ENCODE data around the gene RGL3.
"Not testable (repeated sequence)": the region's sequence is repeated elsewhere in the genome, so short reads cannot be mapped to it uniquely, and the experiment has no call there.

Gene RGL3

DNA sequence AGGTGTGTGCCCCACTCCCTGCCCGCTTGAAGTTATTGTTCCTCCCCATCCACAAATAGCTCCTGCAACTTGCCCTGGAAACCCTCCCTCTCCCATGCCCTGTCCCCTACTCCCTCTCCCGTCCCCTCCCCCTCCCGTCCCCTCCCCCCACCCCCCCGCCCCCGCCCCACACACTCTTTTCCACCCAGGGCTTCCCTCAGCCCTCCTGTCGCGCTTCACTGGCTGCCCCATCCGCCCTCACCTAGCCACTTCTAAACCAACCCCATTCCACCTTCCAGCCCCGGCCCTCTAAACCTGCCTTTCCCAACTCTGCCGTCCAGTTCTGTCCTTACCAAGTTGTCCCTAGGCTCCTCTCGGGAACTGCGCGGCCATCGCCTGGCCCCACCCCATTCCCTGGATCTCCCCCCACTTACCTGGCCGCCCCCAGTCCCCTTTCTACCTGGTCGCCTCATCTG lies 993 bp downstream of the RGL3 start:
- Mint-ChIP-seq H3K36me3 (no peaks in the 10 kb centered on the region), H3K27ac (no peak overlapping the region), H3K4me3 (peak overlapping the region; percentile 66 to 72), H3K9me3 (no peaks in the 10 kb centered on the region), H3K4me1 (peaks cover 34 to 44% of the 10 kb centered on the region in 2 donors), H3K27me3 (peaks cover 22 to 32% of the 10 kb centered on the region in 2 donors)
- DNase-seq (no peak), ATAC-seq (replicated peaks) (no peak)

- Mint-ChIP-seq H3K27me3 (peaks cover 21 to 27% of the 10 kb centered on the region in 2 donors), H3K9me3 (no peaks in the 10 kb centered on the region), H3K27ac (no peak overlapping the region), H3K36me3 (no peaks in the 10 kb centered on the region), H3K4me3 (no peak overlapping the region), H3K4me1 (peaks cover 22 to 28% of the 10 kb centered on the region in 2 donors)
- DNase-seq (no peak), ATAC-seq (replicated peaks) (no peak)
Measured at GRCh38 chr19:11416346-11417052, 2.6 kb downstream of the RGL3 start.

GRCh38 chr19:11414544-11414943 lies 4.6 kb downstream of the RGL3 start:
- Mint-ChIP-seq H3K4me1 (peaks cover 11 to 13% of the 10 kb centered on the region in 2 donors), H3K4me3 (no peak overlapping the region), H3K27me3 (peaks cover 8 to 12% of the 10 kb centered on the region in 2 donors), H3K27ac (no peak overlapping the region), H3K36me3 (no peaks in the 10 kb centered on the region), H3K9me3 (no peaks in the 10 kb centered on the region)
- DNase-seq (no peak), ATAC-seq (replicated peaks) (no peak)

GRCh38 chr19:11410682-11411081 lies 8.4 kb downstream of the RGL3 start:
- Mint-ChIP-seq H3K27me3 (peaks cover 0 to 17% of the 10 kb centered on the region in 2 donors), H3K27ac (no peak overlapping the region), H3K36me3 (no peaks in the 10 kb centered on the region), H3K4me1 (peaks cover 5 to 7% of the 10 kb centered on the region in 2 donors), H3K9me3 (no peaks in the 10 kb centered on the region), H3K4me3 (no peak overlapping the region)
- ATAC-seq (replicated peaks), result no peak
- DNase-seq, result no peak

GRCh38 chr19:11408591-11408990 lies 10.5 kb downstream of the RGL3 start:
- DNase-seq (no peak), ATAC-seq (replicated peaks) (no peak)
- no peak overlapping the region for H3K4me3 Mint-ChIP-seq
- peaks cover 5 to 7% of the 10 kb centered on the region in 2 donors for H3K4me1 Mint-ChIP-seq
- H3K27me3 Mint-ChIP-seq, result peaks cover 0 to 17% of the 10 kb centered on the region in 2 donors
- no peaks in the 10 kb centered on the region for H3K36me3 Mint-ChIP-seq
- H3K27ac Mint-ChIP-seq, result no peak overlapping the region
- no peaks in the 10 kb centered on the region for H3K9me3 Mint-ChIP-seq

DNA sequence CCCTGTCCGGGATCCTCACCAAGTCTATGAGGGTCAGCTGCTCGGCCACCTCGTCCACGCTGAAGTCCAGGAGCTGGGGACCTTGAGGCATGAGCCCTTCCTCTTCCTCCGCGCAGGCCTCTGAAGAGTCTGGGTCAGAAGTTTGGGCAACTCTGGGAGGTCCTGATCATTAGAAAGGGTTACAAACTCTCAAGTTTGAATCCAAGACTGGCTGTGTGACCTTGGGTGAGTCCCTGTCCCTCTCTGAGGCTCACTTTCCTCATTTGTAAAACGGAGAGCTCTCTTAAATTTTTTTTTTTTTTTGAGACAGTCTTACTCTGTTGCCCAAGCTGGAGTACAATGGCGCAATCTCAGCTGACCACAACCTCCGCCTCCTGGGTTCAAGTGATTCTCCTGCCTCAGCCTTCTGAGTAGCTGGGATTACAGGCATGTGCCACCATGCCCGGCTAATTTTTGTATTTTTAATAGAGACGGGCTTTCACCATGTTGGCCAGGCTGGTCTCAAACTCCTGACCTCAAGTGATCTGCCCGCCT lies 12.3 kb downstream of the RGL3 start:
- not testable (repeated sequence) for ATAC-seq (replicated peaks); DNase-seq; H3K9me3 Mint-ChIP-seq; H3K36me3 Mint-ChIP-seq; H3K4me1 Mint-ChIP-seq; H3K27ac Mint-ChIP-seq; H3K4me3 Mint-ChIP-seq
- H3K27me3 Mint-ChIP-seq, result peaks cover 0 to 17% of the 10 kb centered on the region in 2 donors

- H3K9me3 Mint-ChIP-seq, result no peaks in the 10 kb centered on the region
- H3K27me3 Mint-ChIP-seq, result peaks cover 0 to 18% of the 10 kb centered on the region in 2 donors
- DNase-seq (peak; percentile 21), ATAC-seq (replicated peaks) (peak; percentile 51 to 63)
- peaks cover 5 to 7% of the 10 kb centered on the region in 2 donors for H3K4me1 Mint-ChIP-seq
- no peak overlapping the region for H3K27ac Mint-ChIP-seq
- no peaks in the 10 kb centered on the region for H3K36me3 Mint-ChIP-seq
- peak overlapping the region in 1 of 2 donors; percentile 39 for H3K4me3 Mint-ChIP-seq
Measured at GRCh38 chr19:11405846-11406643, 13.1 kb downstream of the RGL3 start.

DNA sequence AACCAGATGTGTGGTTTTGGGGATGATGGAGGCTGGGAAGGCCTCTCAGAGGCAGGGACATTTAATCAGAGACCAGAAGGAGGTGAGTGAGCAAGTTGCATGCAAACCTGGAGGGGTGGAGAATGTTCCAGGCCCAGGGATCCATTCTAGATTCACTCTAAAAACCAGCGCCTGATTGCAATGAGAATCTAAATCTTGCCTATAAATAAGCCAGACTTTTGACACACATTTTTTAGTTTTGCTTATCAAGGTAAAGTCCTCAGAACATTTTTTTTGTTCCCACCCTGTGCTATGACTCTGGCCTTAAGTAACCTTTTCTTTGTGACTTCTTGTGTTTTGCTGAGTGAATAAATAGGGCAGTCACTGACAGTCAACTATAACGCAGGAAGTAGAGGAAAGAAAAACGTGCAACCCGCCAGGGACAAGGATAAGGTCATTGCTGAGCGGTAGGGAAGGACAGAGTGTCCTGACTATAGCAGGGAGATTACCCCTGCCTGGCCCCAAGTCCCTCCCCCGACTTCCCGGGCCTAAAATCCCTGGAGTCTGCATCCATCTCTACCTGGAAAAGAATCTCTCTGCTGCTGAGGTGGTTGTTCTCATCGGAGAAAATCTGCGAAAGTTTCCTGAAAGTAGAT lies 14.4 kb downstream of the RGL3 start:
- H3K9me3 Mint-ChIP-seq, result no peaks in the 10 kb centered on the region
- peaks cover 7% of the 10 kb centered on the region in 2 donors for H3K4me1 Mint-ChIP-seq
- H3K36me3 Mint-ChIP-seq, result no peaks in the 10 kb centered on the region
- no peak overlapping the region for H3K27ac Mint-ChIP-seq
- peaks cover 5 to 30% of the 10 kb centered on the region in 2 donors for H3K27me3 Mint-ChIP-seq
- H3K4me3 Mint-ChIP-seq, result no peak overlapping the region
- ATAC-seq (replicated peaks) (no peak), DNase-seq (no peak)

DNA sequence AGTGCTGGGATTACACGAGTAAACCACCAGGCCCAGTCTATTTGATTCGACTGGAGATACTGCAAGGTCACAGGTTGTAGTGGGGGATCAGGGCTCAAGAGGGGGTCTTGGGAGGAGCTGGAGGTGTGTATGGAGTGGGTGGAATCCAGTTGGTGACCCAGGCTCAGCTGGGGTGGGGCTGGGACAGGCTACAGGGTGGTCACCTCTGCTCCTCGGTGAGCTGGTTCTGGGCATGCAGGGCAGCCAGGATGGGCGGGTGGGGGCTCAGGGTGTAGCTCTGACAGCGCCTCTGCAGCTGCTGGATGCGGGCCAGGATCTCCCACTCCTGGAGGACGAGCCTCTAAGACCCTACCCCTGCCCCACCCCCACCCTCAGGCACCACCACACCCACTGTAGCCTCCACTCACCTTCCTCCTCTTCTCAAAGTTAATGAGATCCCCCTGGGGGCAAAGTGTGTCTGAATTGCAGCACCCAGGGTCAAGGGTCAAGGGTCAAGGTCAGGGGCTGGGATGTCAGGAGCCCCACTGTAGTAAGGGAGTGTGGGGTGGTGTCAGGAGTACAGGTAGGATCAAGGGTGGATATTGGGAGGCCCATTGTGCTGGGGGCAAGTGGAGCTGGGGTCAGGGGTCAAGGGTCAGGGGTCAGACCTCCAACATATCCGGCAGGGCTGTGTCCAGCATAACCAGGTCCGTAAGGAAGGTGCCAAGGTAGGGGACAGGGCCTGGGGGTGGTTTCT lies 17.1 kb downstream of the RGL3 start:
- peaks cover 7% of the 10 kb centered on the region in 2 donors for H3K4me1 Mint-ChIP-seq
- H3K27ac Mint-ChIP-seq, result no peak overlapping the region
- no peak overlapping the region for H3K4me3 Mint-ChIP-seq
- peaks cover 6 to 28% of the 10 kb centered on the region in 2 donors for H3K27me3 Mint-ChIP-seq
- ATAC-seq (replicated peaks) (no peak), DNase-seq (no peak)
- H3K36me3 Mint-ChIP-seq, result no peaks in the 10 kb centered on the region
- no peaks in the 10 kb centered on the region for H3K9me3 Mint-ChIP-seq

DNA sequence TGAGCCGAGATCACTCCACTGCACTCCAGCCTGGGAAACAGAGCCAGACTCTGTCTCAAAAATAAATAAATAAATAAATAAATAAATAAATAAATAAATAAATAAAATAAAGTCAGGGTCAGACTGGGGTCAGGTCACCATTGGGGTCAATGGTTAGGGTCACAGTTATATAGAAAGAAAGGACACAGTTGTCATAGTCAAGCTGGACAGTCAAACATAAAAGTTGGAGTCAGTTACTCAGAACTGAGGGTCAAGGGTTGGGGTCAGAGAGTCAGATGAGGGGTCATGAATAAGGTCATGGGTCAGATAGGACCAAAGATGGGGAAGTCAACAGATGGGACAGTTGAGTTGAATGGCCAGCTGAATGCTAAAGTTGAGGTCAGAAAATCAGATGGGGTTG lies 18.3 kb downstream of the RGL3 start:
- Mint-ChIP-seq H3K27ac (no peak overlapping the region), H3K36me3 (no peaks in the 10 kb centered on the region), H3K27me3 (peaks cover 9 to 16% of the 10 kb centered on the region in 2 donors), H3K9me3 (no peaks in the 10 kb centered on the region), H3K4me3 (no peak overlapping the region), H3K4me1 (peaks cover 0 to 2% of the 10 kb centered on the region in 2 donors)
- DNase-seq, result no peak
- ATAC-seq (replicated peaks), result no peak

GRCh38 chr19:11399667-11400066 lies 19.4 kb downstream of the RGL3 start:
- Mint-ChIP-seq H3K9me3 (no peaks in the 10 kb centered on the region), H3K27ac (no peak overlapping the region), H3K4me1 (peaks cover 0 to 2% of the 10 kb centered on the region in 2 donors), H3K36me3 (no peaks in the 10 kb centered on the region), H3K4me3 (no peak overlapping the region), H3K27me3 (peaks cover 9 to 22% of the 10 kb centered on the region in 2 donors)
- DNase-seq, result no peak
- no peak for ATAC-seq (replicated peaks)

DNA sequence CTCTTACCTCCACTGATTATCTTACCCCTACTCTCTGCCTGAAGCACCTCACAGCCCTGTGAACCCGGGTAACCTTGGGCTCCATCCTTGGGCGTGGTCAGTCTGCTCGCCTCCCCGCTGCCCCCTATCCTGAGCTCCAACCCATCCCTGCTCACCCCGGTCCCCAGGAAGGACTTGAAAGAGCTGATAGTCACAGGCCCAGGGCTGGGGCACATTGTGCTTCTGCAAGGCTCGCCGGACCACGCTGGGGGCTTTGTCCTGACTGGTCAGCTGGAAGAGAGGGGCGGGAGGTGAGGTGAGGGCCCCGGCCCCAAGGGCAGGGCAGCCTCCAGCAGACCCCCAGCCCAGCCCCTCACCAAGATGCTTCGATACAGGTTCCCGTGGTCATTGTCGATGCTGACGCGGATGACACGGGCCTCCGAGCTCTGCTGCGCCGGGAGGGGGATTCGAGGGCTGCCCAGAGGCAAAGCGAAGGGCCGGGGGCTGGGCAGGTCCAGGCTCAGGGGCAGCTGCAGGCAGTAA lies 22.0 kb downstream of the RGL3 start:
- H3K27ac Mint-ChIP-seq, result no peak overlapping the region
- no peaks in the 10 kb centered on the region for H3K9me3 Mint-ChIP-seq

DNA sequence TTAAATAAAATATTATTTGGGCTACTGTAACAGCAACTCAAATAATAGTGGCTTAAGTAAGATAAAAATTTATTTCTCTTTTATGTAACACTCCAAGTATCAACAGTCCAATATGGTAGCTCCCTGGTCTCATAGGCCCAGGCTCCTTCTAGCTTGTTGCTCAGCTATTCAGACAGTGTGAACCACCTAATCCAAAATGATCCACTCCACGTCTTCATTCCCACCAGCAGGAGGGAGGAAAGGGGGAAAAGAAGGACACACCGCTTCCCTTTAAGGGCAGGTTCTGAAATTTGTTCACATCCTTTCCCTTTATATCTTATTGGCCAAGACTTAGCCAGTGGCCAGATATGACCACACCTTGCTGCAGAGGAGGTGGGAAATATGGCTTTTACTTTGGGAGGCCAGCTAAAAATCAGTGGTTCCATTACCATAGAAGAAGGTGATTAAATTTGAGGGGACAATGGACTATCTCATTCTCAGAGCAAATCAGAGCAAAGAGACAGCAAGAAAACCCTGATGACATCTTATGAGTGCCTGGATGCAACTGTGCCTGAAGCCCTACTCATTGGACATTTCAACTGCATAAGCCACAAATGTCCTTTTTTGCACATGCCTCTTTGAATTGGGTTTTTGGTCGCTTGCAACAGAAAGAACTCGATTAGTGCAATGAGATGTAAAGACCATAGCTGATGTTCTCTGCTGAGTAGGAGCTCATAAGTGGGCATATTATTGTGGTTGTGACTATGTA lies 28.0 kb downstream of the RGL3 start:
- no peak overlapping the region for H3K4me3 Mint-ChIP-seq
- H3K4me1 Mint-ChIP-seq, result peaks cover 11 to 12% of the 10 kb centered on the region in 2 donors
- peaks cover 0 to 5% of the 10 kb centered on the region in 2 donors for H3K27me3 Mint-ChIP-seq
- H3K27ac Mint-ChIP-seq, result no peak overlapping the region
- ATAC-seq (replicated peaks) (no peak), DNase-seq (no peak)
- H3K36me3 Mint-ChIP-seq, result no peaks in the 10 kb centered on the region
- peaks cover 3 to 6% of the 10 kb centered on the region in 2 donors for H3K9me3 Mint-ChIP-seq

More for the DNA sequence above, 22.0 kb downstream of the RGL3 start:
- ATAC-seq (replicated peaks) (no peak), DNase-seq (no peak)
- H3K4me1 Mint-ChIP-seq, result peaks cover 0 to 7% of the 10 kb centered on the region in 2 donors
- H3K4me3 Mint-ChIP-seq, result no peak overlapping the region
- no peaks in the 10 kb centered on the region for H3K36me3 Mint-ChIP-seq
- H3K27me3 Mint-ChIP-seq, result peaks cover 9 to 22% of the 10 kb centered on the region in 2 donors
